ENCODE results near the gene PLEK. TPM values are rescaled to one million over a fixed set of nuclear protein-coding genes. Genes with fewer than 3 reads are reported as not detected.
"Not testable (repeated sequence)": the region's sequence is repeated elsewhere in the genome, so short reads cannot be mapped to it uniquely, and the experiment has no call there.

PLEK gene
- total RNA-seq, 4 donors from 2014 or later: under 0.01 to 7.5 (median 3.4) TPM

DNA sequence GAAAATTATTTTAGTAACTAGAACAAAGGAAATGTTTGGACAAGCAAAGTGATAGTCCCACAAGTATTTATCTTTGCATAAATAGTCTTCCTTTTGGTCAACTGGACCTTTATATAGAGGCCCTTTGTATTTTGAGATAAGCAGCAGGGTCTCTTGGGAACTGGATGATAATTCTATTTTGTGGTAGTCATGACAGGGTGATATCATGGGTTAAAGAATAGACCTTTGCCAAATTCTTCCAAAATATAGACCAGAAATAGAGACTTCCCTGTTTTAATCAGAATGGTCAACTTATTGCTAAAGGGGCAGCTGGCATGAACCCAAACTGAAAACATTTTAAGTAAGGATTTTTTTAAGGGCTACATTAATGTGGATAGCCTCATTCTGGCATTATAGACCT lies 10.5 kb downstream of the PLEK start:
- intact Hi-C loops (cut with DNase I; ENCODE audit: low total_unique reads): no loop called here
- no peaks in the 10 kb centered on the region for H3K27me3 ChIP-seq
- no peak overlapping the region for H3K27ac ChIP-seq
- TF ChIP-seq, protein P1, sequence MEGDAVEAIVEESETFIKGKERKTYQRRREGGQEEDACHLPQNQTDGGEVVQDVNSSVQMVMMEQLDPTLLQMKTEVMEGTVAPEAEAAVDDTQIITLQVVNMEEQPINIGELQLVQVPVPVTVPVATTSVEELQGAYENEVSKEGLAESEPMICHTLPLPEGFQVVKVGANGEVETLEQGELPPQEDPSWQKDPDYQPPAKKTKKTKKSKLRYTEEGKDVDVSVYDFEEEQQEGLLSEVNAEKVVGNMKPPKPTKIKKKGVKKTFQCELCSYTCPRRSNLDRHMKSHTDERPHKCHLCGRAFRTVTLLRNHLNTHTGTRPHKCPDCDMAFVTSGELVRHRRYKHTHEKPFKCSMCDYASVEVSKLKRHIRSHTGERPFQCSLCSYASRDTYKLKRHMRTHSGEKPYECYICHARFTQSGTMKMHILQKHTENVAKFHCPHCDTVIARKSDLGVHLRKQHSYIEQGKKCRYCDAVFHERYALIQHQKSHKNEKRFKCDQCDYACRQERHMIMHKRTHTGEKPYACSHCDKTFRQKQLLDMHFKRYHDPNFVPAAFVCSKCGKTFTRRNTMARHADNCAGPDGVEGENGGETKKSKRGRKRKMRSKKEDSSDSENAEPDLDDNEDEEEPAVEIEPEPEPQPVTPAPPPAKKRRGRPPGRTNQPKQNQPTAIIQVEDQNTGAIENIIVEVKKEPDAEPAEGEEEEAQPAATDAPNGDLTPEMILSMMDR (IDR thresholded peaks at IDR 0.05): no peak
- no peak for TF ChIP-seq POLR2A (IDR thresholded peaks at IDR 0.05)
- no peak overlapping the region for H3K4me3 ChIP-seq
- H3K9me3 ChIP-seq: no peaks in the 10 kb centered on the region
- no peaks in the 10 kb centered on the region for H3K4me1 ChIP-seq
- no peaks in the 10 kb centered on the region for H3K36me3 ChIP-seq
- no peak for DNase-seq

DNA sequence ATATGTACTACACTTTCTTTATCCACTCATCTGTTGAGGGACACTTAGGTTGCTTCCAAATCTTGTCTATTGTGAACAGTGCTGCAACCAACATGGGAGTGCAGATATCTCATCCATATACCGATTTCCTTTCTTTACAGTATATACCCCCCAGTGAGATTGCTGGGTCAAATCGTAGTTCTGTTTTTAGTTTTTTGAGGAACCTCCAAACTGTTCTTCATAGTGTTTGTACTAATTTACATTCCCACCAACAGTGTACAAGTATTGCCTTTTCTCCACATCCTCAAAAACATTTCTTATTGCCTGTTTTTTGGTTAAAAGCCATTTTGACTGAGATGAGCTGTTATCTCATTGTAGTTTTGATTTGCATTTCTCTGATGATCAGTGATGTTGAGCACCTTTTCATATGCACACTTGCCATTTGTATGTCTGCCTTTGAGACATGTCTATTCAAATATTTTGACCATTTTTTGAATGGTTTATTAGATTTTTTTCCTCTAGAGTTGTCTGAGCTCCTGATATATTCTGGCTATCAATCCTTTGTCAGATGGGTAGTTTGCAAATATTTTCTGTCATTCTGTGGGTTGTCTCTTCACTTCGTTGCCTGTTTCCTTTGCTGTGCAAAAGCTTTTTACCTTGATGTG lies 12.2 kb downstream of the PLEK start:
- Histone ChIP-seq H3K36me3 (no peaks in the 10 kb centered on the region), H3K9me3 (no peaks in the 10 kb centered on the region), H3K4me1 (no peaks in the 10 kb centered on the region), H3K4me3 (no peak overlapping the region), H3K27me3 (no peaks in the 10 kb centered on the region), H3K27ac (no peak overlapping the region)
- intact Hi-C loops (cut with DNase I; ENCODE audit: low total_unique reads): no loop called here
- no peak for DNase-seq
- TF ChIP-seq POLR2A (IDR thresholded peaks at IDR 0.05): no peak

DNA sequence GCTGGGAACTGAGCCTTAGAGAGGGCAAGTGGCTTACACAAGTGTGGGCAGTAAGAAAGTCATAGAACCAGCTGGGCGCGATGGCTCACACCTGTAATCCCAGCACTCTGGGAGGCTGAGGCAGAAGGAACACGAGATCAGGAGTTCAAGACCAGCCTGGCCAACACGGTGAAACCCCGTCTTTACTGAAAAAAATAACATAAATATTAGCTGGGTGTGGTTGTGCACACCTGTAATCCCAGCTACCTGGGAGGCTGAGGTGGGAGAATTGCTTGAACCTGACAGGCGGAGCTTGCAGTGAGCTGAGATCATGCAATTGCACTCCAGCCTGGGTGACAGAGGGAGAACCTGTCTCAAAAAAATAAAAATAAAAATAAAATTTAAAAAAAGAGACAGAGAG lies 13.7 kb downstream of the PLEK start:
- H3K36me3 ChIP-seq; H3K27me3 ChIP-seq; H3K4me1 ChIP-seq; H3K9me3 ChIP-seq; H3K27ac ChIP-seq; H3K4me3 ChIP-seq; DNase-seq; intact Hi-C loops (cut with DNase I; ENCODE audit: low total_unique reads): not testable (repeated sequence)

DNA sequence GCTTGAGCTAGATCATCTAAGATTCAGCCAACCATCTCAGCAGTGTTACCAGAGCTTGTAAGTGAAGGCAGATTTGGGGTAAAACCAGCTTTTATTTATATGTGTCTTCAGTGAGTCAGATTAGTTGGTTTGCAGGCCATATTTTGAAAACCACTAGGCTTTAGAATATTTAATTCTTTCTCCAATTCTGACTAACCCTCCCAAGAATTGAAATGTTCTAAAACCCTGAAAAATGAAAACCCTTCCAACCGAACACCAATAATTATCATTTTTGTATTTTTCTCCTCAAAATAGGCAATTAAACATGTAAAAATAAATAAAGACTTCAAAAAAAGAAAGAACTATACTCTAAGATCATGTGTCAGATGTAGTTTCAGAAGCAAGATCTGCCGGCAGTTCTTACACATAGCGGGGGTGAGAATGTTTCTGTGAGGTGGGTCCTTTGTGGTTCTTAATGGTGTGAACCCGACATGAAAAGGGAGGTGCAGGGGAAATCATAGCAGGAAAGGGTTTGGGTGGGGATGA lies 14.2 kb downstream of the PLEK start:
- no peak for TF ChIP-seq POLR2A (IDR thresholded peaks at IDR 0.05)
- TF ChIP-seq, protein P1 (IDR thresholded peaks at IDR 0.05): no peak
- intact Hi-C loops (cut with DNase I; ENCODE audit: low total_unique reads): no loop called here
- Histone ChIP-seq H3K27ac (no peak overlapping the region), H3K27me3 (no peaks in the 10 kb centered on the region), H3K36me3 (no peaks in the 10 kb centered on the region), H3K4me3 (no peak overlapping the region), H3K4me1 (no peaks in the 10 kb centered on the region), H3K9me3 (no peaks in the 10 kb centered on the region)
- DNase-seq: no peak

DNA sequence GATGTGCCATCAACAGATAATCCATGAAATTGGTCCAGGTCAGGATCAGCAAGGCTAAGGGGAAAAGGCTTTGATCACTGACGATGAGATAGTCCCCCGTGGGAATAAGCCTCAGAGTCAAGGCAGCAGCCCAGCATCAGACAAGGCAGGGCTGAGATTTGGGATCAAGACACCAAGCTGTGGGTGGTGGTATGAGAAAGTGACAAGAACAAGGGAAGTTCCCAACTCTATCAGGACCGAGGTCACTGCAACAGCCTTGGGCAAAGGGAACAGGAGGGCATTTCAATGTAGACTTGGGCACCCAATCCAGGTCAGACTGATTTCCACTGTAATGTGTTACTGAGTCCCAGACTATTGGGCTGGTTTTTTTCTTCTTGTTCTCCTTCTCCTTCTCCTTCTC lies 18.7 kb downstream of the PLEK start:
- H3K9me3 ChIP-seq: no peaks in the 10 kb centered on the region
- H3K4me1 ChIP-seq: no peaks in the 10 kb centered on the region
- DNase-seq: no peak
- H3K27me3 ChIP-seq: no peaks in the 10 kb centered on the region
- intact Hi-C loops (cut with DNase I; ENCODE audit: low total_unique reads): no loop called here
- no peak overlapping the region for H3K27ac ChIP-seq
- H3K4me3 ChIP-seq: no peak overlapping the region
- no peaks in the 10 kb centered on the region for H3K36me3 ChIP-seq
- no peak for TF ChIP-seq POLR2A (IDR thresholded peaks at IDR 0.05)
- TF ChIP-seq, protein P1 (IDR thresholded peaks at IDR 0.05): no peak

DNA sequence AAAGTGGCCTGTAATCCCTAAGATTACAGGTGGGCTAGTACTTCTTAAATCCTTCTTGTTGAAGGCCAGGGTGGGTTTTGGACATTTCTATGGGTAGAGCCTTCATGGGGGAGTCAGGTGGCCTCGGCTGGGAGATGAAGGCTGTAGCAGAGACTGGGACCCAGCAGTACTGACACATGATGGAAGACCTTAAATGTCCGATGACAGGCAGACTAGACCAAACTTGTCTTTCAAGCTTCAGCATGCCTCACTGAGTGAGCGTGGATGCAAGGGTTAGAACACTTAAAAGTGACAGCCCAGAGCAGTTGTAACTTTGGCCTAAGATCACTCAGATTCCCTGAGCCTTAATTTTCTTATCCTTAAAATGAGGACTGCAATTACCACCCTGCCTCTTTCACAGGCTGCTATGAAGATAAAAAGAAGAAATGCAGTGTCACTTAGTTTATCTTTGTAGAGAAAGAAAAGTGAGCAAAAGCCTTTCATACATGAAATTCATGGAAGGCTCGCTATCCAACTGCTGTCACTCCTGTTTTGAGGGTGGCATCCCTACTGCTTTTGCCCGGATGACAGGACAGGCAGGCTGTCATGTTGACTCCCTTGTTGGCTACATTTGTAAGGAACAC lies 19.5 kb downstream of the PLEK start:
- Histone ChIP-seq H3K4me3 (no peak overlapping the region), H3K36me3 (no peaks in the 10 kb centered on the region), H3K27ac (no peak overlapping the region), H3K27me3 (no peaks in the 10 kb centered on the region), H3K4me1 (no peaks in the 10 kb centered on the region), H3K9me3 (no peaks in the 10 kb centered on the region)
- intact Hi-C loops (cut with DNase I; ENCODE audit: low total_unique reads): no loop called here
- DNase-seq: no peak
- TF ChIP-seq, protein P1 (IDR thresholded peaks at IDR 0.05): no peak
- TF ChIP-seq POLR2A (IDR thresholded peaks at IDR 0.05): no peak

Measured in uterus (tissue), 4 donors.